Natural killer cell (primary cell): ENCODE data around the gene PYROXD2. TPM values are rescaled to one million over a fixed set of nuclear protein-coding genes. Genes with fewer than 3 reads are reported as not detected.

Experiments
- ATAC-seq, 3 donors: fragments of 150-1000 bp in 2 of 3; fragments of 200-7000 bp in 1 of 3; cut with Tn5 transposase; 1 replicate in 1 of 3; 2 replicates in 2 of 3; pipeline ENCODE4 v1.10.0; 2021; ENCODE audit warnings: mild to moderate bottlenecking in 2 of 3, moderate library complexity in 2 of 3
- DNase-seq, 2 donors: peaks; one replicate each; pipeline versions ENCODE4 v3.0.0 to v3.0.0-alpha.2; 2013 to 2021; ENCODE audit warnings: mixed read lengths in 1 of 2
- H3K27ac ChIP-seq: one replicate; pipeline ENCODE4 v1.5.1; 2013; ENCODE audit warnings: mild to moderate bottlenecking, low read length
- H3K27me3 ChIP-seq: one replicate; pipeline ENCODE4 v1.6.1; 2013; ENCODE audit warnings: low read length; ENCODE audit not compliant: control insufficient read depth, insufficient read depth
- H3K36me3 ChIP-seq: one replicate; pipeline ENCODE4 v1.6.1; 2013; ENCODE audit warnings: low read length; ENCODE audit not compliant: control insufficient read depth, insufficient read depth
- H3K4me1 ChIP-seq: one replicate; pipeline ENCODE4 v1.6.1; 2013; ENCODE audit warnings: low read length; ENCODE audit not compliant: control insufficient read depth, insufficient read depth
- H3K4me3 ChIP-seq: one replicate; pipeline ENCODE4 v1.5.1; 2013; ENCODE audit warnings: low read length
- H3K9me3 ChIP-seq: one replicate; pipeline ENCODE4 v1.6.1; 2013; ENCODE audit warnings: low read length; ENCODE audit not compliant: control insufficient read depth, insufficient read depth
- H3K27ac Mint-ChIP-seq, 2 donors: one replicate each; pipeline ENCODE4 v1.8.0; 2022; ENCODE audit warnings: mild to moderate bottlenecking in 2 of 2, mixed read lengths in 2 of 2, moderate library complexity in 1 of 2
- H3K27me3 Mint-ChIP-seq, 2 donors: one replicate each; pipeline ENCODE4 v1.8.0; 2022; ENCODE audit warnings: low read depth in 2 of 2, mixed read lengths in 2 of 2
- H3K36me3 Mint-ChIP-seq: one replicate; pipeline ENCODE4 v1.8.0; 2022; ENCODE audit warnings: mixed read lengths
- H3K4me1 Mint-ChIP-seq, 2 donors: one replicate each; pipeline ENCODE4 v1.8.0; 2022; ENCODE audit warnings: mixed read lengths in 2 of 2
- H3K4me3 Mint-ChIP-seq: one replicate; pipeline ENCODE4 v1.8.0; 2022; ENCODE audit warnings: mild to moderate bottlenecking, moderate library complexity, mixed read lengths
- H3K9me3 Mint-ChIP-seq, 2 donors: one replicate each; pipeline ENCODE4 v1.8.0; 2022; ENCODE audit warnings: mixed read lengths in 2 of 2
- CTCF ChIP-seq: fragments of 200-600 bp; IDR thresholded peaks from one replicate; pipeline ENCODE4 v1.8.0; 2022; ENCODE audit warnings: antibody characterized with exemption
- WGBS: methylation state at CpG from one replicate; pipeline ENCODE4 v1.1.7; 2013; ENCODE audit warnings: missing lambda C conversion rate; ENCODE audit not compliant: insufficient coverage; 5-methylcytosine and 5-hydroxymethylcytosine counted together
- intact Hi-C: fragments of 100-400 bp; cut with micrococcal nuclease; formaldehyde crosslinking; loops from one replicate; pipeline ENCODE4 v1.14.2; 2022
- total RNA-seq, 4 donors: library from RNA; stranded (reverse); fragments of 120-200 nt in 1 of 4; gene quantifications; one replicate each; pipeline versions ENCODE4 v1.2.3 to v1.2.4, GENCODE V29; 2013 to 2022

PYROXD2 gene
- total RNA-seq, 3 donors from 2014 or later (not counting 1 experiment from before 2014, with no cell fraction given) = 20.8 to 28.2 (median 28.0) TPM

GRCh38 chr10:98461500-98461842 lies 46.5 kb upstream of the PYROXD2 start:
- no peaks in the 10 kb centered on the region for H3K36me3 Mint-ChIP-seq
- H3K27me3 Mint-ChIP-seq = peaks cover 28 to 43% of the 10 kb centered on the region in 2 donors
- WGBS = 89% methylated on average over 2 of the region's 3 CpGs
- no peak overlapping the region for H3K4me3 Mint-ChIP-seq
- no peak for TF ChIP-seq CTCF
- Histone ChIP-seq H3K9me3 (no peaks in the 10 kb centered on the region), H3K27me3 (no peaks in the 10 kb centered on the region), H3K27ac (no peak overlapping the region), H3K4me1 (no peaks in the 10 kb centered on the region), H3K4me3 (no peak overlapping the region), H3K36me3 (no peaks in the 10 kb centered on the region)
- H3K4me1 Mint-ChIP-seq = no peaks in the 10 kb centered on the region
- intact Hi-C loops = no loop called here
- no peaks in the 10 kb centered on the region for H3K9me3 Mint-ChIP-seq
- no peak for ATAC-seq
- no peak overlapping the region for H3K27ac Mint-ChIP-seq
- DNase-seq = no peak

- intact Hi-C loops = no loop called here
- Histone ChIP-seq H3K4me1 (no peaks in the 10 kb centered on the region), H3K36me3 (no peaks in the 10 kb centered on the region), H3K9me3 (no peaks in the 10 kb centered on the region), H3K27me3 (no peaks in the 10 kb centered on the region), H3K4me3 (no peak overlapping the region), H3K27ac (no peak overlapping the region)
- Mint-ChIP-seq H3K9me3 (no peaks in the 10 kb centered on the region), H3K27ac (no peak overlapping the region), H3K4me3 (no peak overlapping the region), H3K4me1 (no peaks in the 10 kb centered on the region), H3K27me3 (peaks cover 28 to 43% of the 10 kb centered on the region in 2 donors), H3K36me3 (no peaks in the 10 kb centered on the region)
- no peak for TF ChIP-seq CTCF
- DNase-seq = no peak
- 92% methylated on average over 3 of the region's 3 CpGs for WGBS
- no peak for ATAC-seq
Observed at GRCh38 chr10:98460837-98461499, 46.0 kb upstream of the PYROXD2 start.

GRCh38 chr10:98458809-98459784 lies 44.1 kb upstream of the PYROXD2 start:
- no peaks in the 10 kb centered on the region for H3K4me1 Mint-ChIP-seq
- H3K27me3 Mint-ChIP-seq = peaks cover 24 to 36% of the 10 kb centered on the region in 2 donors
- no peaks in the 10 kb centered on the region for H3K36me3 Mint-ChIP-seq
- H3K9me3 Mint-ChIP-seq = no peaks in the 10 kb centered on the region
- WGBS = 92% methylated on average over 13 of the region's 15 CpGs
- H3K27ac Mint-ChIP-seq = no peak overlapping the region
- TF ChIP-seq CTCF = no peak
- no peak overlapping the region for H3K27ac ChIP-seq
- no peak for ATAC-seq
- H3K9me3 ChIP-seq = no peaks in the 10 kb centered on the region
- no peaks in the 10 kb centered on the region for H3K27me3 ChIP-seq
- no peaks in the 10 kb centered on the region for H3K4me1 ChIP-seq
- DNase-seq = no peak
- H3K4me3 Mint-ChIP-seq = no peak overlapping the region
- no peak overlapping the region for H3K4me3 ChIP-seq
- H3K36me3 ChIP-seq = no peaks in the 10 kb centered on the region
- intact Hi-C loops = no loop called here
